Left kidney (tissue), 2 donors: ENCODE data around the gene LBX2. TPM values are rescaled to one million over a fixed set of nuclear protein-coding genes. Genes with fewer than 3 reads are reported as not detected.
"Not testable (repeated sequence)": the region's sequence is repeated elsewhere in the genome, so short reads cannot be mapped to it uniquely, and the experiment has no call there.

Experiments
- DNase-seq: peaks from one replicate; pipeline ENCODE4 v3.0.0-alpha.2; 2013
- polyA plus RNA-seq: library from polyadenylated mRNA; unstranded; fragments of 120-200 nt; gene quantifications from one replicate; pipeline ENCODE4 v1.2.1, GENCODE V29; 2013; ENCODE audit not compliant: insufficient read length

LBX2 gene
- polyA plus RNA-seq, 1 donor: 3.1 TPM

DNA sequence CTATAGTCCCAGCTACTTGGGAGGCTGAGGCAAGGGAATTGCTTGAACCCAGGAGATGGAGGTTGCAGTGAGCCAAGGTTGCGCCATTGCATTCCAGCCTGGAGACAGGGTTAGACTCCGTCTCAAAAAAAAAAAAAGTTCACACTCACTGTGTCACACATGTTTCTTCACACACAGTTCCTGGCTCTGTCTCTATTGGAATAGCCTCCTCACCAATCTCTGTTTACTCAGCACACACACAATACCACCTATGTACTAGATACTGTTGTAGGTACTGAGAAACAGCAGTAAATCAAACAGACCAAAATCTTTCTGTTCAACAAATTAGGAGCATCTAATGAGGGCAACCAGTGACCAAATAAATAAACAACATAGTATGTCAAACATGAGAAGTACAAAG is 13.3 kb downstream of the LBX2 start:
- no peak for DNase-seq

DNA sequence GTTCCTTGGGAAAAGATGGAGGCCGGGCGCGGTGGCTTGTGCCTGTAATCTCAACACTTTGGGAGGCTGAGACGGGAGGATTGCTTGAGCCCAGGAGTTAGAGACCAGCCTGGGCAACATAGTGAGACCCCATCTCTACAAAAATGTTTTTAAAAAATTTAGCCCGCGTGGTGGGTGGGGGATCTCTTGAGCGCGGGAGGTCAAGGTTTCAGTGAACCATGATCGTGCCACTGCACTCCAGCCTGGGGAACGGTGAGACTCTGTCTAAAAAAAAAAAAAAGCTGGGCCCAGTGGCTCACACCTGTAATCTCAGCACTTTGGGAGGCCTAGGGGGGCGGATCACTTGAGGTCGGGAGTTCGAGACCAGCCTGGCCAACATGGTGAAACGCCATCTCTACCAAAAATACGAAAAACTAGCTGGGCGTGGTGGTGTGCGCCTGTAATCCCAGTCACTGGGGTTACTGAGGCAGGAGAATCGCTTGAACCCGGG is 15.7 kb downstream of the LBX2 start:
- not testable (repeated sequence) for DNase-seq

DNA sequence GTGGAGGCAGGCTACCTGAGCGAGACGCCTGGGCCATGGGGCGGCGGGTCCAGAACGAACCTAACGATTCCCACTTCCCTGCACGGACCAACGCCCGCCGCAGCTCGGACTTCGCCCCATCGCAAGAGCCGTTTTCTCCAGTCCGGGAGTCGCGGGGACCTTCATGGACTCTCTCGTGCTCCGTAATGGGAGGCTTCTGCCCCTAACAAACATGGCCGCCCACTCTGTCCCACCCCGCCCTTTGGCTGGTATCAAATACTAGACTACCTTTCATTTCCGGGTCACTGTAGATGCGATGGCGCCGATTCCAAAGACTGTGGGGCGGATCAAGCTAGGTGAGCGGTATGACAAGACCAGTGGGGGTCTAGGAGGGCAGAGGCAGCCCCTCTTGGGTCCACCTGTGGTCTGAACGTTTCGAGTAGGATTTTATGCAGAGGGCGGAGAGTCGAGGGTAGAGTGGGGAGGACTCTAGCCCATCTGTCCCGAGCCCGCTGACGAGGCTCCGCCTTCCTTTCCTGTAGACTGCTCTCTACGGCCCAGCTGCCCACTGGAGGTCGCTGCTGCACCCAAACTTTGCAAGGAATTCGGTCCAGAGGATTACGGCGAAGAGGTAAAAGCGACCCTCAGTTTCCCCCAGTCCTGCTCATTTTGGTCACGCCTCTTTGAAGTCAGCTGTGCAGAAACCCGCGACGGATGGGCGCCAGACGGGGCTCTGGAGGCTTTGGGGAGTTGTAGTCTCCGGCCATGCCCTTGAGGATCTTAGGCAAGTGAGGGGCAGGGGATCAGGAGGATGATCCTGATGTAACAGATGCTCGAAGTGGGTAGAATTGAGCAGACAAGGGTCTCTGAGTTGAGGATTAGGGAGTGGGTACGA is 16.4 kb downstream of the LBX2 start, which contains the start of the genes CCDC142 and TTC31:
TSS of gene CCDC142 (minus strand) at position 198 of the 874 bp plus-strand sequence. CDS start at position 37, 161 bp downstream.
TSS of gene TTC31 (plus strand) at position 281 of the 874 bp plus-strand sequence. CDS start at position 296, 15 bp downstream.
- DNase-seq: peak; percentile 97

DNA sequence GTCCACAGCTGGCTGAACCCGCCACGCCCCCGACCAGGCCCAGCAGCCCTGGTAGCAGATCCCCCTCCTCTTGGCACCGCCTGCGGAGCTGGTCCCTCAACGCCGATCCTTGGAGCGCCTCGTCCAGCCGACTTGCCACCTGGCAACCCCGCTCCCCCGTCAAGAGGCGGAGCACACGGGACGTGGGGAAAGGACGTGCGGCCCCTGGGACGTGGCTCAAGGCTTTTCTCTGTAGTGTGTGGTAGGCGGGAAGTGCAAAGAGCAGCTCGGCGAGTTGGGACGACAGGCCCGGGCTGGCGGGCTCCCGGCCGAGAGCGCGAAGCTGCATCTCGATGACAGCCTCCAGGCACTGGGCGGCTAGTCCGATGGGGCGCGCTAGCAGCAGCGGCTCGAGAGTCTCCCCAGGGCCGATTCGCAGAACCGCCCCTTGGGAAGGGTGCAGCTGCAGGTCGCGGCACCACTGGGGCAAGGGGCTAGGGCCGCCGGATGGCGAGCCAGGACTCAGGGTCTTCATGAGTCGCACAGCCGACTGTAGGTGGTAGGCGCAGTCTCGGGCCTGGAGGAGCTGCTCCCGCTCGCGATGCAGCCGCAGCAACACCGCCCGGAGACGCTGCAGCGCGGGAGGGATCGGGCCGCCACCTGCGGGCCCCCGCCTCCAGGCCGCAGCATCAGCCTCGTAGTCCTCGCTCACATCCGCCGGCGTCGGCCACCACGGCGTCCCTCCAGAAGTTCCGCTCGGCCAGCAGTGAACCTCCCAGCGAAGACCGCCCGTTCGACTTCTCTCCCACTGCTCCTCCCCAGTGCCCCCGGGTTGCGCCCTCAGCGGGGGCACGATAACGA is 17.2 kb downstream of the LBX2 start:
- DNase-seq: no peak

DNA sequence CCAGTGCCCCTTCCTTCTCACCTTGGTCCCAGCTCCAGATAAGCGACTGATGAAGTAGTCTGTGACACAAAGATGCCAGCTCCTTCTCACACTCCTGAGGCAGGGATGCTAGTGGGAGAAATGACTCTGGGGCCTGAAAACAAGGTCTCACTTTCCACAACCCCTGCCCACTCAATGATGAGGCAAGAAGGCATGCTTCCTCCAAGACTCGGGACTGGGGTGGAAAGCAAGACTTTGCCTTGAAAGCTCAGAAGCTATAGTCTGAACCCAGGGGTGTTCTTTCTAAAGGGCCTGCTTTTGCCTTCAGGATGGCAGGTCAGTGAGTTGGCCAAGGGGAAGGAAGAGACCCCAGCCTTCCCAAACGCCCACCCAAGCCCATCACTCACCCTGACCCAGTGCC is 18.0 kb downstream of the LBX2 start:
- DNase-seq: no peak

DNA sequence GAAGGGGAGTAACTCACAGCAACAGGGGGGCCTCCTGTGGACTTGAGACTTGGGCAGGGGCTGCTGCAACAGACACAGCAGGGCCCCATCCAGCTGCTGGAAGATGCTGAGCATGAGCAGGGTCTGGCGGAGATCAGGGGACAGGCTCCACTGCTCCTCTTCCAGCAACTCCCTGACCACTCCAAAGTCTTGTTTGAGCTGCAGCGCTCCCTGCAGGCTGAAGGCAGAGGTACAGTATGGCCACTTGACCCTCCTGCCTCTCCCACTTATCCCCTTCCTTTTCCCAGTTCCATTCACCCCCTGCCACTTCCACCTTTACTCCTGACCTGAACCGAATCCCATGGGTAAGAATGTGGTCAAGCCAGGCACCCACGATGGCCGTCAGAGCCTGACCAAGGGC is 24.5 kb downstream of the LBX2 start:
- DNase-seq: no peak

DNA sequence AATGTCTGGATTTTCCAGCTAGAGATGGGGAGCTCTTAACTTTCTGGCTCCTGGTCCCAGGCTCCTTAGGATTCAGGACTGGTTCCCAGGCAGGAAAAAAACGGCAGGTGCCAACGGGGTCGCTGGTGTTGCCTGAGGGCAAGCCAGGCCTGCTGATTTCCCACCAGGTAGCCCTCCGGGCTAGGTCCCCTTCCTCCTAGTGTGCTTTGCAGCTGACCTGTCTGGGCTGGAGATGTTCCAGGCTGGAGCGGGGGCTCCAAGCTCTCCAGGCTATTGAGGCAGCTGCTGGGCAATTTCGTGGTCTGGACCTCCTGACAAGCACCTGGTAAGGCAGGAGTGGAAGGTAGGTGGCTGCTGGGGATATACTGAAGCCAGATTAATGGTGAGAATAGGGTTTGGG is 24.9 kb downstream of the LBX2 start:
- no peak for DNase-seq

DNA sequence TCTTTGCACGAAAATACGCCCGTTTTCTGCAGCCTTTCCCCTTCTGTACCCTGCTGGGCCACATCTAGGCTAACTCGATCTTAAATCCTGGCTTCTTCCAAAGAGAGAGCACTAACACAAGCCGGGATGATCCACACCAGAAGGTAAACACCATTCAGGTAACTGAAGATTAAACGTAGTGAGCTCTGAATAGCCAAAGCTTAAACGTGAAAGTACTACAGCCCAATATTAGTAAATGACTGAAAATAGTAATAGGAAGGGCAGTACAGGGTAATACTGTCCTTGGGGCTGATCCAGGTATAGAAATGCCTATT is 26.5 kb downstream of the LBX2 start:
- DNase-seq: no peak

DNA sequence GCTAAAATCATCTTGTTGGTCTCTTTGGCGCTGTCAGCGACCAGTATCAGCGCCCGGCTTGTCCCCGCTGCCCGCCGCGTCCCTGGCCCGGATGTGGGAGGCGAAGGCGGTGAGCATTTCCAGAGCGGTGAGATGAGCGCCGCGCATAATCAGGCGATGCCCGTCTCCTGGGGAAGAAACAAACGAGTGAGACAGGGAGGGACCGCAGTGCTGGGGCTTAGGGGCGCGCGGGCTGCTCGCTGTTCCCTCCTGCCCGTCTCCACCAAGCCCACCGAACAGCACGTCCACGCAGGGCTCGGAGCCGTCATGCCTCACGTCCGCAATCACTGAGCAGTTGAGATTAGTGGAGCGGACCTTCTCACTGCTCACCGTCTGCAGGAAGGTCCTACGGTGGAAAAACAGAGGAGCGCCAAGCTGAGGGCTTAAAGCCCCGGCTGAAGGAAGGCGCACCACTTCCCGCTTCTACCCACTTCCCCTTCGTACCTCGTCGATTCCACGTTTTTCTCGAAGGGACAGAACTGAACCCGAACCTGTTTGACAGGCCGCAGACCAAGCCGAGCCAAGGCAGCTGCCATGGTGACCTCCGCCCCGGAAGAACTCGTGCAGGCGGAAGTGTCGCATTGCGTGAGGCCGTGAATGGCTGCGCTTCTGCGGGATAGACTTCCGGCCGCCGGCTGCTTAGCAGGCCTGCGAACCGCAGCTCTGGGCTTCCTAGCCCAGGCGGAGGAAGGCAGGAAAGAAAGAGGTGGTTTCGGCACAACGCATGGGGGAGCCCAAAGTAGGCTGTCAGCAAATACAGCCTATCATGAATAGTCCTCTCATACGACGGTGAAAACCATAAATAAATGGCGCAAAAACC is 27.1 kb downstream of the LBX2 start, which contains the start of gene MRPL53:
TSS of gene MRPL53 (minus strand) at position 595 of the 859 bp plus-strand sequence. CDS start at position 575, 20 bp downstream.
- DNase-seq: peak; percentile 96

DNA sequence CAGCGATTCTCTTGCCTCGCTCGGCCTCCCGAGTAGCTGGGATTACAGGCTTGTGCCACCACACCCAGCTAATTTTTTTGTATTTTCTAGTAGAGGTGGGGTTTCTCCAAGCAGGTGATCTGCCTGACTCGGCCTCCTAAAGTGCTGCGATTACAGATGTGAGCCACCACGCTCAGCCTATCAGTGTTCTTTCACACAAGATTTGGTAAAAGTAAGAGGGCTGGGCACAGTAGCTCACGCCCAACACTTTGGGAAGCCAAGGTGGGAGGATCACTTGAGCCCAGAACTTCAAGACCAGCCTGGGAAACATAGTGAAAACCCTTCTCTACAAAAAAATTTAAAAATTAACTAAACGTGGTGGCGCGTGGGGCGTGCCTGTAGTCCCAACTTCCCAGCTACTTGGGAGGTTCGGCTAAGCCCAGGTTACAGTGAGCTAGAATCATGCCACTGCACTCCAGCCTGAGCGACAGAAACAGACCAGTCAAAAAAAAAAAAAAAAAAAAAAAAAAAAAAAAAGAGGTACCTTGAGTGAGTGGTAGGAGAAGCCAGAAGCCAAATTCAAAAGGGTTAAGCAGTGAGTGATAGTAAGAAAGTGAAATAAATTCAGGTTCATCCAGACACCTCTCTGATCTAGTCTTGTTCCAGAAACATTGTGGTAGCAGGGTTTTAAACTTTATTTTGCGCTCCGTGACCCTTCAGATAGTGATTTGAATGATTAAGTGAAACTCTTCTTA is 27.9 kb downstream of the LBX2 start:
- DNase-seq: no peak

DNA sequence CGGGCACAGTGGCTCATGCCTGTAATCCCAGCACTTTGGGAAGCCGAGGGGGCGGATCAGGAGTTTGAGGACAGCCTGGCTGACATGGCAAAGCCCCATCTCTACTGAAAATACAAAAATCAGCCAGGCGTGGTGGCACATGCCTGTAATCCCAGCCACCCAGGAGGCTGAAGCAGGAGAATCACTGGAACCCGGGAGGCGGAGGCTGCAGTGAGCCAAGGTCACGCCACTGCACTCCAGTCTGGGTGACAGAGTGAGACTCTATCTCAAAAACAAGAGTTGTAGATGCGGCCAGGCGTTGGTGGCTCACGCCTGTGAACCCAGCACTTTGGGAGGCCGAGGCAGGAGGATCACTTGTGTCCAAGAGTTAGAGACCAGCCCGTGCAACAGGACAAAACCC is 28.7 kb downstream of the LBX2 start:
- not testable (repeated sequence) for DNase-seq

DNA sequence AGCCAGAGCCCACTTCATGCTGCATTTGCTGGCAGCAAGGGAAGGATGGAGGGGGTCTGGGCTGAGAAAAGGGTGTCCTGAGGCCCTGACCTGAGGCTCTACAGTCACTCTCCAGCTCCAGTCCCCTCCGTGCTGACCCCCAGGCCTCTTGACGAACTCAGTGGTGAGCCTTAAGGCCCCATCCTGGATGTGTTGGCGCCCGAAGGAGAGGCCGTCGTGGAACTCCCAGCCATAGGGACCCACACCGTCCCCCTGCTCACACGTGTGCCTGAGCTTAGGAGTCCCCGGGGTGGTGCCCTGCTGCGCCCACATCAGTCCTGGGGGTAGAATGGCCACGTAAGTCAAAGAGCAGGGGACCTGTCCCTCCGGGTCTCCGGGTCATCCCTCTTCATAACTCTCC is 35.0 kb downstream of the LBX2 start:
- no peak for DNase-seq

DNA sequence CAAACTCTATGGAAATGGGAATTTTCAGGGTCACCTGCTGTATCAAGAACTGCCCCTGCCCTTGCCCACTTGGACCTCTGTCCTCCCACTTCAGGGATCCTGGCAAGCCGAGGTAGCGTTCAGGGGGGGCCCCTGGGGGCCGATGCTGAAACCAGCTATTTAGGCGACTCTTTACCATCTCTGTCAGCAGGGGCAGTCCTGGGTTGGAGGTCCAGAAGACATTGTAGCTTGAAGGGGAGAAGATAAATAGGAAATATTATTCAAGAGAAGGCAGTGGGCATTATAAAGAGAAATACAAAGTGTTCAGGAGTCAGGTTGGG is 36.7 kb downstream of the LBX2 start:
- no peak for DNase-seq

DNA sequence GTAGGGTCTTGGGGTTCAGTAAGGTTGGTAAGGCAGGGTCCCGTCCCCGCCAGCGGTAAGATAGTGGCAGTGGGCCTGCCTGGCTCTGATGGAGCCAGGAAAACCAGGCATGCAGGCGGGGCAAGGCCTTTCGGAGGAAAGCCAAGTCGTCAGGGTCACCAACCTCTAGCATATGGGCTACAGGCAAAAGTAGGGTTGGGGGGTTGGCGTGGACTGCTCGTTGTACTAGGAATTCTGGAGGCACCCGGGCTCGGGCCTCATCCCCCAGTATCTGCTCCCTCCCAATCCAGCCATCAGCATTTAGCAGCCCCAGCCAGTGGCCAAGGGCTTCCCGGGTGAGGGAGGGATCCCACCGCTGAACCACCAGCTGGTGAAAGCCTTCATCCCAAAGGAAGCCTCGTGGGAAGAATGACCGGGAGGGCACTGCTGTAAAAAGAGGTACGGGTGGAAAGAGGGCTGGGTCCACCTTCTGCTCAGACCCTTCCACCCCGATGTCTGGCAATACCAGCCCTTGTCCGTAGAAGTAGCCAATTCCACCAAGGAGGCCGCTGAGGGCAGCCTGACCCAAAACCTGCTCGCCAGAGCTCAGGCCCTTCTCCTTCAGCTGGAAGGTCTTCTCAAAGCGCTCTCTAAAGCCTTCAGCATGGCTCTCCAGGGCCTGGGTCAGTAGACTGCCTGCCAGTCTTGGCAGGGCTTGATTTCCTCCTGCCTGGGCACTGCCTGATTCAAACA is 37.2 kb downstream of the LBX2 start:
- DNase-seq: no peak

DNA sequence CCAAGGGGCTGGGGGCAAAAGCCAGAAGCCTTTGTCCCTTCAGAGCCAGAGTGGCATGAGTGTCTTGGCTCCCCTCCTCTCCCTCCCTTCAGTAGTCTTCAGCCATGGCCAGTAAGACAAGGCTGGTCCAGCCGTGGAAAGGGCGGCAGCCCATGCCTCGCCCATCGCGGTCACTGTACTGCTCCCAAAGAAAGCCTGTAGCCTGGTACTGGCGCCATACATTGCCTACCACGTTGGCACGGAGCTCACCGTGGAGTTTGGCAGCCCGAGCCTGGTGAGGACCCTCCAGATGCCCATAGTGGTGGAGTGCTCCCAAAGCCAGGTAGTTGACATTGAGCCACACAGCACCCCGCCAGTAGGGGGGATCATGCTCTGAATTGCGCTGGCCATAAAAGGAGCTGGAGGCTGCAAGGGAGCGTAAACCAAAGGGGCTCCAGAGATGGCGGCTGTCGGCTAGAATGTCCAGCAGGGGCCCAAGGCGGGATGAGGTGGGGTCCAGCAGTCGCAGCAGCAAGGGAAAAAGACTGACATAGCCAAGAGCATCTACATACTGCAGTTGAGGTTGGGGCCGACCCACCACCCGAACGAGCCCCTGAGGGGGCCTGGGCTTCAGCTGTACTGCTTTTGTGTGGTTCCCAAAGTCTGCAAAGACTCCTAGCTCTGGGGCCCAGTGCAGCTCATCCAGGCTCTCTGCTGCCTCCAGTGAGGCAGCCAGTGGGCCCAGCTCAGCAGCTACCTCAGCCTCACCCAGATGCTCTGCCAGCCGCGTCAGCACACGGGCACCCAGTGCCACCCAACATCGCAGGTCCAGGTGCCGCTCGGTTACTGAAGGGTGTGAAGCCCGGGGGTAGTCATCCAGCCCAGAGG is 38.0 kb downstream of the LBX2 start:
- DNase-seq: no peak

DNA sequence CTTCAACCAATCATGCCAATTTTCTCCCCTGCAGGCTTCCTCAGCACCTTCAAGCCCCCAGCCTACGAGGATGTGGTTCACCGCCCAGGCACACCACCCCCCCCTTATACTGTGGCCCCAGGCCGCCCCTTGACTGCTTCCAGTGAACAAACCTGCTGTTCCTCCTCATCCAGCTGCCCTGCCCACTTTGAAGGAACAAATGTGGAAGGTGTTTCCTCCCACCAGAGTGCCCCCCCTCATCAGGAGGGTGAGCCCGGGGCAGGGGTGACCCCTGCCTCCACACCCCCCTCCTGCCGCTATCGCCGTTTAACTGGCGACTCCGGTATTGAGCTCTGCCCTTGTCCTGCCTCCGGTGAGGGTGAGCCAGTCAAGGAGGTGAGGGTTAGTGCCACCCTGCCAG is 39.2 kb downstream of the LBX2 start:
- not testable (repeated sequence) for DNase-seq

DNA sequence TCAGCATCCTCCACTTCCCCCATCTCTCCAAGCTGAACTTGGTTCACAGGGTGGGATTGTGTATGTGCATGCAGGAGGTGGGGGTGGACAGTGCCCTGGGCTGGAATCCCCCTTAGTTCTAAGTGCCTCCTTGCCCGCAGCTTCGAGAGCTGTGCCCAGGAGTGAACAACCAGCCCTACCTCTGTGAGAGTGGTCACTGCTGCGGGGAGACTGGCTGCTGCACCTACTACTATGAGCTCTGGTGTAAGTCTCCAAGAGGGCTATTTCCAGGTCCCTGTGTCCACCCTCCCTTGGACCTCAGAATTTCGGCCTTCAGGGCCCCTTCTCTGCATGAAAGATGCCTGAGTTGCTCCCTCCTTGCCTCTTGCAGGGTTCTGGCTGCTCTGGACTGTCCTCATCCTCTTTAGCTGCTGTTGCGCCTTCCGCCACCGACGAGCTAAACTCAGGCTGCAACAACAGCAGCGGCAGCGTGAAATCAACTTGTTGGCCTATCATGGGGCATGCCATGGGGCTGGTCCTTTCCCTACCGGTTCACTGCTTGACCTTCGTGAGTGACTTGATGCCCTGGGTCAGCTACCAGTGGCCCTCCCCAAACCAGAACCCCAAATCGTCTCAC is 39.8 kb downstream of the LBX2 start:
- DNase-seq: not testable (repeated sequence)

DNA sequence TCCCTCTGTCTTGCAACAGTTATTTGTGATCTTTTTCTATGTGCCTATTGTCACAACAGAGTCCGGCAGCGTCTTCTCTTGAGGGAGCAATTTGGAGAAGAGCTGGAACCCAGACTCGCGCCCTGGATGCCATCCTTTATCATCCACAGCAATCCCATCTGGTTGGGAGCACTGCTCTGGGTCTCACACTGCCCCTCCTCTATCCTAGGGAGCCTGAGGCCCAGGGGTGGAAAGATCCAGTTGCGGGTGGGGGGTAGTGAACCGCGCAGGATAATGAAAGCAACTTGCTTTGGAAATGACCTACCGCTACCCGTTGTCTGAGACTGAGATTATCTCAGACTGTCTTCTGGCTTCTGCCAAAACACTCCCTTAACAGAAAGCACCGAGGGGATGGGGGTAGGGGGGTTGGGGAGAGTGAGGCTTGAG is 40.5 kb downstream of the LBX2 start:
- DNase-seq: no peak
